SK-N-SH treated with all-trans-retinoic acid at 6 μM for 48 hours (cell line): ENCODE measurements around the gene TMEM231.
"Not testable (repeated sequence)": the region's sequence is repeated elsewhere in the genome, so short reads cannot be mapped to it uniquely, and the experiment has no call there.

ENCODE experiments used
- ATAC-seq: fragments of 200-7000 bp; cut with Tn5 transposase; 3 replicates; pipeline ENCODE4 v1.9.1; 2020; ENCODE audit warnings: mild to moderate bottlenecking, moderate library complexity
- ARNTL ChIP-seq: fragments of 450-650 bp; formaldehyde crosslinking; IDR thresholded peaks from 2 replicates; pipeline ENCODE4 v1.5.0; 2020; ENCODE audit warnings: low read depth, mild to moderate bottlenecking, moderate library complexity, borderline replicate concordance
- CSDC2 ChIP-seq: fragments of 250-450 bp; sonication (Bioruptor Pico); IDR thresholded peaks from 2 replicates; pipeline ENCODE4 v1.5.0; 2020; ENCODE audit warnings: mild to moderate bottlenecking, moderate library complexity
- GLIS3 ChIP-seq: fragments of 250-450 bp; sonication (Bioruptor Pico); IDR thresholded peaks from 2 replicates; pipeline ENCODE4 v1.5.0; 2020; ENCODE audit warnings: mild to moderate bottlenecking, moderate library complexity
- ISL1 ChIP-seq: fragments of 250-450 bp; sonication (Bioruptor Pico); IDR thresholded peaks from 2 replicates; pipeline ENCODE4 v2.1.2; 2022; ENCODE audit warnings: mild to moderate bottlenecking, moderate library complexity
- OSR1 ChIP-seq: fragments of 250-450 bp; sonication (Bioruptor Pico); IDR thresholded peaks from 2 replicates; pipeline ENCODE4 v1.8.0; 2022; ENCODE audit warnings: moderate library complexity, mild to moderate bottlenecking, inconsistent platforms
- POU6F1 ChIP-seq: fragments of 250-450 bp; sonication (Bioruptor Pico); IDR thresholded peaks from 2 replicates; pipeline ENCODE4 v1.8.0; 2021; ENCODE audit warnings: low read depth, mild to moderate bottlenecking, moderate library complexity, borderline replicate concordance
- RARB ChIP-seq: fragments of 250-450 bp; sonication (Bioruptor Pico); IDR thresholded peaks from 2 replicates; pipeline ENCODE4 v1.8.0; 2021; ENCODE audit warnings: mild to moderate bottlenecking, moderate library complexity
- TCF4 ChIP-seq: fragments of 250-450 bp; sonication (Bioruptor Pico); IDR thresholded peaks from 2 replicates; pipeline ENCODE4 v1.8.0; 2021; ENCODE audit warnings: mild to moderate bottlenecking, moderate library complexity, borderline replicate concordance
- TOX ChIP-seq: fragments of 250-450 bp; sonication (Bioruptor Pico); IDR thresholded peaks from 2 replicates; pipeline ENCODE4 v1.8.0; 2021; ENCODE audit warnings: mild to moderate bottlenecking, moderate library complexity, borderline replicate concordance
- ZC3H10 ChIP-seq: fragments of 250-450 bp; sonication (Bioruptor Pico); IDR thresholded peaks from 2 replicates; pipeline ENCODE4 v1.5.1; 2021; ENCODE audit warnings: mild to moderate bottlenecking, moderate library complexity
- ZFP3 ChIP-seq: fragments of 250-450 bp; sonication (Bioruptor Pico); IDR thresholded peaks from 2 replicates; pipeline ENCODE4 v1.5.0; 2020; ENCODE audit warnings: mild to moderate bottlenecking, moderate library complexity
- ZNF70 ChIP-seq: fragments of 450-650 bp; formaldehyde crosslinking; IDR thresholded peaks from 2 replicates; pipeline ENCODE4 v1.5.0; 2020; ENCODE audit warnings: mild to moderate bottlenecking, moderate library complexity
- ZNF8 ChIP-seq: fragments of 450-650 bp; formaldehyde crosslinking; IDR thresholded peaks from 2 replicates; pipeline ENCODE4 v1.5.0; 2020; ENCODE audit warnings: mild to moderate bottlenecking, moderate library complexity
- TF ChIP-seq, protein P1 (sequence below): fragments of 250-450 bp; sonication (Bioruptor Pico); IDR thresholded peaks from 2 replicates; pipeline ENCODE4 v1.5.1; 2021; ENCODE audit warnings: mild to moderate bottlenecking, moderate library complexity
- TF ChIP-seq, protein P2 (sequence below): fragments of 250-450 bp; sonication (Bioruptor Pico); IDR thresholded peaks from 2 replicates; pipeline ENCODE4 v1.5.0; 2020; ENCODE audit warnings: mild to moderate bottlenecking, moderate library complexity
- TF ChIP-seq, protein P3 (sequence below): fragments of 250-450 bp; sonication (Bioruptor Pico); IDR thresholded peaks from 2 replicates; pipeline ENCODE4 v1.8.0; 2020; ENCODE audit warnings: mild to moderate bottlenecking, moderate library complexity, borderline replicate concordance

The TMEM231 gene

DNA sequence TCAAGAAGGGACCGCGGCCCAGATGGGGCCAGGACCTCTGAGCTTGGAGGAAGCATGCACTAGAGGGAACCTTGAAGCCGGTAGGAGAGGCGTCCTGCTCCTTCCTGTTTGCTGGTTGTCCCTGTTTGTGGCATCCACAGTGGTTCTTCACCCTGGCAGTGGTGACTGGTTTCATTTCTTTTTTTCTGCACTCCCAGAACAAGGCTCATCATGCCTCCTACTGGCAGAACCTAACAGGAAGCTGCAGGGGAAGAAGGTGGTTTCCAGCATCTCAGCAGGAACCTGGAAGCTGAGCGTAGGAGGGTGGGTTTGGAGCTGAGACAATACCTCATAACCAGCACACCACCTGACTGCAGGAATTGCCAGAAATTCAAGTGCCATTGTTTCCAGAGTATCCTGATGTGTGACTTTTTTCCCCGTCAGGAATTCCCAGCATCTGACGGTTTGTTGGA, 5.8 kb downstream of the TMEM231 start:
- TF ChIP-seq ZFP3 (CRISPR knock-in tag) (no peak), ZNF8 (CRISPR knock-in tag) (no peak)
- TF ChIP-seq, protein P1, sequence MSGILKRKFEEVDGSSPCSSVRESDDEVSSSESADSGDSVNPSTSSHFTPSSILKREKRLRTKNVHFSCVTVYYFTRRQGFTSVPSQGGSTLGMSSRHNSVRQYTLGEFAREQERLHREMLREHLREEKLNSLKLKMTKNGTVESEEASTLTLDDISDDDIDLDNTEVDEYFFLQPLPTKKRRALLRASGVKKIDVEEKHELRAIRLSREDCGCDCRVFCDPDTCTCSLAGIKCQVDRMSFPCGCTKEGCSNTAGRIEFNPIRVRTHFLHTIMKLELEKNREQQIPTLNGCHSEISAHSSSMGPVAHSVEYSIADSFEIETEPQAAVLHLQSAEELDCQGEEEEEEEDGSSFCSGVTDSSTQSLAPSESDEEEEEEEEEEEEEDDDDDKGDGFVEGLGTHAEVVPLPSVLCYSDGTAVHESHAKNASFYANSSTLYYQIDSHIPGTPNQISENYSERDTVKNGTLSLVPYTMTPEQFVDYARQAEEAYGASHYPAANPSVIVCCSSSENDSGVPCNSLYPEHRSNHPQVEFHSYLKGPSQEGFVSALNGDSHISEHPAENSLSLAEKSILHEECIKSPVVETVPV (CRISPR knock-in tag) = no peak
- TF ChIP-seq, all 23 proteins: peak for 0
- ATAC-seq = peak; percentile 25

DNA sequence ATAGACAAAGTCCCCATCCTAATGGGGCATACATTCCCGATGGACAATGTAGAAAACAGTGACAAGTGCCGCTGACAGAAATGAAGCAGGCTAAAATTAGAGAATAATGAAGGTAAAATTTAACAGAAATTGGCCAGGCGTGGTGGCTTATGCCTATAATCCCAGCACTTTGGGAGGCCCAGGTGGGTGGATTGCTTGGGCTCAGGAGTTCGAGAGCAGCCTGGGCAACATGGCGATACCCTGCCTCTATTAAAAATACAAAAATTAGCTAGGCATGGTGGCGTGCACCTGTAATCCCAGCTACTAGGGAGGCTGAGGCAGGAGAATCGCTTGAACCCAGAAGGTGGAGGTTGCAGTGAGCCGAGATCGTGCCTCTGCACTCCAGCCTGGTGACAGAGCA, 7.6 kb downstream of the TMEM231 start:
- not testable (repeated sequence) for ATAC-seq

GRCh38 chr16:75546293-75546692, 9.8 kb downstream of the TMEM231 start:
- no peak for TF ChIP-seq CSDC2 (CRISPR knock-in tag)
- no peak for TF ChIP-seq ZFP3 (CRISPR knock-in tag)
- TF ChIP-seq, protein P2, sequence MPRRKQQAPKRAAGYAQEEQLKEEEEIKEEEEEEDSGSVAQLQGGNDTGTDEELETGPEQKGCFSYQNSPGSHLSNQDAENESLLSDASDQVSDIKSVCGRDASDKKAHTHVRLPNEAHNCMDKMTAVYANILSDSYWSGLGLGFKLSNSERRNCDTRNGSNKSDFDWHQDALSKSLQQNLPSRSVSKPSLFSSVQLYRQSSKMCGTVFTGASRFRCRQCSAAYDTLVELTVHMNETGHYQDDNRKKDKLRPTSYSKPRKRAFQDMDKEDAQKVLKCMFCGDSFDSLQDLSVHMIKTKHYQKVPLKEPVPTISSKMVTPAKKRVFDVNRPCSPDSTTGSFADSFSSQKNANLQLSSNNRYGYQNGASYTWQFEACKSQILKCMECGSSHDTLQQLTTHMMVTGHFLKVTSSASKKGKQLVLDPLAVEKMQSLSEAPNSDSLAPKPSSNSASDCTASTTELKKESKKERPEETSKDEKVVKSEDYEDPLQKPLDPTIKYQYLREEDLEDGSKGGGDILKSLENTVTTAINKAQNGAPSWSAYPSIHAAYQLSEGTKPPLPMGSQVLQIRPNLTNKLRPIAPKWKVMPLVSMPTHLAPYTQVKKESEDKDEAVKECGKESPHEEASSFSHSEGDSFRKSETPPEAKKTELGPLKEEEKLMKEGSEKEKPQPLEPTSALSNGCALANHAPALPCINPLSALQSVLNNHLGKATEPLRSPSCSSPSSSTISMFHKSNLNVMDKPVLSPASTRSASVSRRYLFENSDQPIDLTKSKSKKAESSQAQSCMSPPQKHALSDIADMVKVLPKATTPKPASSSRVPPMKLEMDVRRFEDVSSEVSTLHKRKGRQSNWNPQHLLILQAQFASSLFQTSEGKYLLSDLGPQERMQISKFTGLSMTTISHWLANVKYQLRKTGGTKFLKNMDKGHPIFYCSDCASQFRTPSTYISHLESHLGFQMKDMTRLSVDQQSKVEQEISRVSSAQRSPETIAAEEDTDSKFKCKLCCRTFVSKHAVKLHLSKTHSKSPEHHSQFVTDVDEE (CRISPR knock-in tag) = no peak
- no peak for TF ChIP-seq RARB (CRISPR knock-in tag)
- no peak for TF ChIP-seq TOX (CRISPR knock-in tag)
- TF ChIP-seq, protein P1 (CRISPR knock-in tag) = no peak
- TF ChIP-seq ISL1 (CRISPR knock-in tag) = no peak
- TF ChIP-seq TCF4 (CRISPR knock-in tag) = no peak
- no peak for TF ChIP-seq ZC3H10 (CRISPR knock-in tag)
- no peak for TF ChIP-seq POU6F1 (CRISPR knock-in tag)
- TF ChIP-seq ZNF8 (CRISPR knock-in tag) = no peak
- TF ChIP-seq ARNTL (CRISPR knock-in tag) = no peak
- TF ChIP-seq ZNF70 = no peak
- TF ChIP-seq, protein P3, sequence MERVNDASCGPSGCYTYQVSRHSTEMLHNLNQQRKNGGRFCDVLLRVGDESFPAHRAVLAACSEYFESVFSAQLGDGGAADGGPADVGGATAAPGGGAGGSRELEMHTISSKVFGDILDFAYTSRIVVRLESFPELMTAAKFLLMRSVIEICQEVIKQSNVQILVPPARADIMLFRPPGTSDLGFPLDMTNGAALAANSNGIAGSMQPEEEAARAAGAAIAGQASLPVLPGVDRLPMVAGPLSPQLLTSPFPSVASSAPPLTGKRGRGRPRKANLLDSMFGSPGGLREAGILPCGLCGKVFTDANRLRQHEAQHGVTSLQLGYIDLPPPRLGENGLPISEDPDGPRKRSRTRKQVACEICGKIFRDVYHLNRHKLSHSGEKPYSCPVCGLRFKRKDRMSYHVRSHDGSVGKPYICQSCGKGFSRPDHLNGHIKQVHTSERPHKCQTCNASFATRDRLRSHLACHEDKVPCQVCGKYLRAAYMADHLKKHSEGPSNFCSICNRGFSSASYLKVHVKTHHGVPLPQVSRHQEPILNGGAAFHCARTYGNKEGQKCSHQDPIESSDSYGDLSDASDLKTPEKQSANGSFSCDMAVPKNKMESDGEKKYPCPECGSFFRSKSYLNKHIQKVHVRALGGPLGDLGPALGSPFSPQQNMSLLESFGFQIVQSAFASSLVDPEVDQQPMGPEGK = no peak
- TF ChIP-seq GLIS3 (CRISPR knock-in tag) = no peak
- ATAC-seq = no peak

GRCh38 chr16:75545879-75546278, 10.2 kb downstream of the TMEM231 start:
- ATAC-seq = not testable (repeated sequence)

DNA sequence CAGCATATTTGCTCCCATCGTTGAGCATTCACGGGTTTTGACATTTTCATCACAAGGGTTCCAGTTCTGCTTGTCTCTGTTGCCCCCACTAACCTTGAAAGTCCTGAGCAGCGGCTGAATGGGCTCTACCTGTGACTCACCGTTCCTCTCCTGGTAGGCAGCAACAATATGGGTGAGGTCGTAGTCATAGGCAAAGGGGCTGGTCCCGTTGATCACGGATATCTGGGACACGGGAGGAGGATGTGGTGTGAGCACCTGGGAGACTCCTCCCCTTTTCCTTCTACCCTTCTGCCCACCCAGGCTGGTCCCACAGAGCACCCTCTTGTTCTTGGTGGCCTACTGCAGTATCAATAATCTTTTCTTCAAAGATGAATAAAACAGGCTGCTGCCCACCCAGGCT, 13.6 kb downstream of the TMEM231 start:
- ATAC-seq = not testable (repeated sequence)

DNA sequence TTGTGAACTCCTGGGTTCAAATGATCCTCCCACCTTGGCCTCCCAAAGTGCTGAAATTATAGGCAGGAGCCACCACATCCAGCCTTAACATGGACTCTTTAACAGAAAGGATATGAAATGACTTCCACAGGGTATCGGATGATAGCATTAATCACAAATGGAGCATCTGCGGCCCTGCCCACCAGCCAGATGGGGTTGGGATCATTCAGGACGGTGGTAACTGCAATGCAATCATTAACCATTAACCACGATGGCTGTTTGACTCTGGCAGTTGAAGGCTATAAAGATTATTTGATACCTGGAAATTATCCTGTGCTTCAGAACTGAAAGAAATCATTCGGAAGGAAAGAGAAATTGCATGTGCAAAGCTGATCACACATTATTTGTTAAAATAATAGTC, 14.8 kb downstream of the TMEM231 start:
- ATAC-seq = no peak
- TF ChIP-seq ZC3H10 (CRISPR knock-in tag) (no peak), ARNTL (CRISPR knock-in tag) (no peak), CSDC2 (CRISPR knock-in tag) (no peak), OSR1 (CRISPR knock-in tag) (no peak), ISL1 (CRISPR knock-in tag) (no peak), TOX (CRISPR knock-in tag) (no peak)
- TF ChIP-seq, protein P2 (CRISPR knock-in tag) = no peak
- TF ChIP-seq, protein P3 = no peak
